PFSK-1 (cell line): ENCODE measurements around the gene CTNNAL1.

ENCODE experiments used
- FOXP2 ChIP-seq: optimal IDR thresholded peaks from 2 replicates; pipeline ENCODE3; 2011; ENCODE audit warnings: borderline replicate concordance, control low read depth, inconsistent platforms; ENCODE audit not compliant: insufficient read depth; ENCODE audit errors: extremely low read length, extremely low read depth
- POLR2AphosphoS5 ChIP-seq: IDR thresholded peaks from 2 replicates; pipeline ENCODE4 v1.6.1; 2012; ENCODE audit warnings: low read depth, mild to moderate bottlenecking, control low read depth, low read length, moderate library complexity
- SIN3A ChIP-seq: IDR thresholded peaks from 2 replicates; pipeline ENCODE4 v1.6.1; 2012; ENCODE audit warnings: mild to moderate bottlenecking, low read length, moderate library complexity, borderline replicate concordance; ENCODE audit not compliant: insufficient read depth
- TAF1 ChIP-seq: IDR thresholded peaks from 2 replicates; pipeline ENCODE4 v1.6.1; 2012; ENCODE audit warnings: low read length, control low read depth, borderline replicate concordance; ENCODE audit not compliant: insufficient read depth
- TF ChIP-seq, protein P1 (sequence below), 2 experiments: IDR thresholded peaks; 2 replicates each; pipeline versions ENCODE4 v1.6.1 to v1.8.0; 2011 to 2012; ENCODE audit warnings: low read depth in 2 of 2, low read length in 2 of 2, control low read depth in 1 of 2, inconsistent platforms in 1 of 2, mild to moderate bottlenecking in 1 of 2, moderate library complexity in 1 of 2; ENCODE audit not compliant: insufficient read depth in 1 of 2

Gene CTNNAL1

DNA sequence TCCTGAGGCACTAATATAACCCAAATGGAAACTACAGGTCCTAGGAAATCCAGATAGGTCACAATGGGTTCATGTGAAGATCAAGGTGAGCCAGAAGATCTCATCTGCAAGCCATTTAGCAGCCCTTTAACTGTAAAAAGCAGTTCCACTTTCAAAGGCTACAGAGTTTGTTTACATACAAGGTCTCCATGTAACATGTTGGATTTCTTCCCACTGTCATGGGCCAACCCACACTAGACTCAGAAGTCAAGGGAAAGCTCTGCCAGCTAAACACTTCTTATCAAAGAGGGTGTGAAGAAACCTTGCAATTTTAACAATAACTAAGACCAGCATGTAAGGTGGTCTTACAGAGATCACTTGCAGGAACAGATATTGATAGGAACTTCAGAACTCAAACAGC is 3.8 kb upstream of the CTNNAL1 start:
- TF ChIP-seq TAF1: no peak
- TF ChIP-seq, protein P1, sequence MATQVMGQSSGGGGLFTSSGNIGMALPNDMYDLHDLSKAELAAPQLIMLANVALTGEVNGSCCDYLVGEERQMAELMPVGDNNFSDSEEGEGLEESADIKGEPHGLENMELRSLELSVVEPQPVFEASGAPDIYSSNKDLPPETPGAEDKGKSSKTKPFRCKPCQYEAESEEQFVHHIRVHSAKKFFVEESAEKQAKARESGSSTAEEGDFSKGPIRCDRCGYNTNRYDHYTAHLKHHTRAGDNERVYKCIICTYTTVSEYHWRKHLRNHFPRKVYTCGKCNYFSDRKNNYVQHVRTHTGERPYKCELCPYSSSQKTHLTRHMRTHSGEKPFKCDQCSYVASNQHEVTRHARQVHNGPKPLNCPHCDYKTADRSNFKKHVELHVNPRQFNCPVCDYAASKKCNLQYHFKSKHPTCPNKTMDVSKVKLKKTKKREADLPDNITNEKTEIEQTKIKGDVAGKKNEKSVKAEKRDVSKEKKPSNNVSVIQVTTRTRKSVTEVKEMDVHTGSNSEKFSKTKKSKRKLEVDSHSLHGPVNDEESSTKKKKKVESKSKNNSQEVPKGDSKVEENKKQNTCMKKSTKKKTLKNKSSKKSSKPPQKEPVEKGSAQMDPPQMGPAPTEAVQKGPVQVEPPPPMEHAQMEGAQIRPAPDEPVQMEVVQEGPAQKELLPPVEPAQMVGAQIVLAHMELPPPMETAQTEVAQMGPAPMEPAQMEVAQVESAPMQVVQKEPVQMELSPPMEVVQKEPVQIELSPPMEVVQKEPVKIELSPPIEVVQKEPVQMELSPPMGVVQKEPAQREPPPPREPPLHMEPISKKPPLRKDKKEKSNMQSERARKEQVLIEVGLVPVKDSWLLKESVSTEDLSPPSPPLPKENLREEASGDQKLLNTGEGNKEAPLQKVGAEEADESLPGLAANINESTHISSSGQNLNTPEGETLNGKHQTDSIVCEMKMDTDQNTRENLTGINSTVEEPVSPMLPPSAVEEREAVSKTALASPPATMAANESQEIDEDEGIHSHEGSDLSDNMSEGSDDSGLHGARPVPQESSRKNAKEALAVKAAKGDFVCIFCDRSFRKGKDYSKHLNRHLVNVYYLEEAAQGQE (IDR thresholded peaks at IDR 0.05; ENCODE audit: insufficient read depth in 1 of 2, low read depth in 2 of 2, low read length in 2 of 2): no peak
- no peak for TF ChIP-seq FOXP2
- TF ChIP-seq SIN3A: no peak
- TF ChIP-seq POLR2AphosphoS5: no peak

DNA sequence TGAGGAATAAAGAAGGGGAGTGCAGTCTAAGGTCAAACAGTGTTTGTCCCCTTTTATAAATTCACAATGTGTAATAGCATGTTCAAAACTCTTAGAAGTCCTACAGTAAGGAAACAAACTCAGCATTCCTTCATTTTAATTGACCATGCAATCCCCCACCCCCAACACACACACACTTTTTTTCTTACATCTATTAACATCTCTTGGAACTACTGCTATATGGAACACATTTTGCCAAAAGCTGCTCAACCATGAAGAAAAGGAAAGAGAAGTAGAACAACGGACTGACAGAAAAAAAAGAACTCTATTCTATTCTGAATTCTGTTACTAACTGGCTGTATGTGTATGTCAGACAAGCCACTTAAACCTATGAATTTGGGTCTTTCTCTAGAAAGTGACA is 2.8 kb upstream of the CTNNAL1 start:
- TF ChIP-seq, protein P1 (IDR thresholded peaks at IDR 0.05; ENCODE audit: insufficient read depth in 1 of 2, low read depth in 2 of 2, low read length in 2 of 2): no peak
- TF ChIP-seq FOXP2 (no peak), SIN3A (no peak), POLR2AphosphoS5 (no peak), TAF1 (no peak)

DNA sequence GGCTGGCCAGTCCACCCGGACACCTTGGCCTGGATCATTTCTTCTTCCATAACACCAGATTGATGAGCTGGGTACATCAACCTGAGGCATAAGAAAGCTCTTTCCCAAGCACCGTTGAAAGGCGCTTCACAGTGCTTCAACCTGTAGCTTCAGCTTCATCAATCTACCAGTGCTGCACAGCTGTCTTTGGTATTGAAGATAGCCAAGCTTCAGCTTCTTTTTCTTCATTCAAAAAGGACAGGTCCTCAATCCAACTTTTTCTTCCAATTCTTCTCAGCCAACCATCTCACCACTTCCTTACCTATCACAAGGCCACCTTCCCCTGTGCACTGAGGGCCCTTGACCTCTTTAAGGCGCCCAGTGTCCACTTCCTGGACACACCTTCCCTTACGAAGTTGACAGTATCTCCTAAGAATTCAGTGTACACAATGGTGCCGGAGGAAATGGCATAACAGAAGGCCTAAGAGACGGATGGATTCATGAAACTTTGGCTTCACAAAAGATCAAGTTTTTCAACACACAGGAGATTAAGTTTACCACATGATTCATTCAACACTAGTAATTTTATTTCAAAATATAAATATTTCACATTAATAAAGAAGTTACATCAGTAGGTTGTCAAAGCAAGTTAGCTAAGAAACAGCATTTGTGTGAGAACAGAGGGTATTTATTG is 1.4 kb upstream of the CTNNAL1 start:
- TF ChIP-seq TAF1 (no peak), FOXP2 (no peak), SIN3A (no peak), POLR2AphosphoS5 (no peak)
- TF ChIP-seq, protein P1 (IDR thresholded peaks at IDR 0.05; ENCODE audit: insufficient read depth in 1 of 2, low read depth in 2 of 2, low read length in 2 of 2): no peak

DNA sequence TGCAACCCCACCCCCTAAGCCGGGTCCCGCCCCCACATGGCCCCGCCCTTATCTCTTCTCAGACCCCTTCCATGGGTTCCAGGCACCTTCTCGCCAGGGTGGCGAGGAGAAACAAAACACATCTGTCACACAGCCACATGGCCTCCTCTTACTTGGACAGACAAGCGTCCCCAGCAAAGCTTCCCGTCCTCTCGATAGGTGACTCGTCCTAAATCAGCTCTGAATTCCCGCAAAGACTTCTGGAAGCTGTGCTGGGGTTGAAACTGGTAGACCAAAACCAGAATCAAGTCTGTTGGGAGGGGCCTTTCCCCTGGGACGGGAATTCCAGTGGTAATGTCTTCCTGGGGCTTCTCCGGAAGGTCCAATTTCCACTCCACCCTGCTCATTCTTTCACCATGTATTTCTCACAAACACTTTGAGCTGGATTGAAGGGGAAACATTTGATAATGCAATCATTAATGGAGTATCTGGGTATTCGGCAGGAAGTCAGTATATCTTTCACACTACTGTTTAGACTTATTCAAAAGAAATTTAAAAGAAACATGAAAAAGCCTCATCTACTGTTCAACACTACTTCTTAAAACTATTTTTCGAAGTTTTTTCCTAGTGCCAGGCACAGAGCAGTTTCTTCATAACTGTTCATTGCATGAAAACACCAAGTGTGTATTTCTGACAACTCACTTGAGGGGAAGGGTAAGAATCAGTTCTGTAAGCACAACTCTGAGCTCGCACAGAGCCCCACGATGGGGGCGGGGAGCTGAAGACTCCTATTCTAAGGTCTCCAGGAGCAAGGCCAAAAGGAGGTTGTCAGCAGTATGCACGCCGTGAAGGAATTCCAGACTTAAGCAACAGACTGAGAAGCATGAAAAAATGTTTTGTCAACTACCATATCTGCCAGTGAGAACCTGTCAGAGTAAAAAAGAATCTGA is 644 bp upstream of the CTNNAL1 start:
- TF ChIP-seq TAF1 (no peak), FOXP2 (no peak), POLR2AphosphoS5 (no peak), SIN3A (no peak)
- TF ChIP-seq, protein P1 (IDR thresholded peaks at IDR 0.05; ENCODE audit: insufficient read depth in 1 of 2, low read depth in 2 of 2, low read length in 2 of 2): no peak
